Measurements from ENCODE around the gene DIP2C. TPM values are rescaled to one million over a fixed set of nuclear protein-coding genes. Genes with fewer than 3 reads are reported as not detected.

DIP2C gene
- total RNA-seq, 4 donors from 2014 or later, result 10.5 to 40.5 (median 19.5) TPM

DNA sequence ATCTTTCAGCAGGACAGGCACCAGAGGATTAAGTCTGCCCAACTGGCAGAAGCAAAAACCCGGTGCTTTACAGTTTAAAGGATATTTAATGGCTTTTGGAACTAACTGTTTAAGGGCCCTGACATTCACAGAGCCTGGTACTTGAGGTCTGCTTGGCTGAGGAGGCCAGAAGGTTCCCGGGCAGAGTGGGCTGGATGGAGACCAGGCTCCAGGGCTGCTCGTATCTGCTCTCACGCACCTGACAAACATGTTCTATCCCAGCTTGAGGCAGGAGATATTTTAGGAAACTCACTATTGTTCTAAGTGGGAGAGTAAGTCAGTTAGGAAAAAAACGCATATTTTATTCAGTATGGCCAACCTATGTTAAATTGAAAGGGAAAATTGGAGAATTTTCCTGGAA, 410.8 kb downstream of the DIP2C start:
- no peak for TF ChIP-seq POLR2A (IDR thresholded peaks at IDR 0.05)
- TF ChIP-seq, protein P1, sequence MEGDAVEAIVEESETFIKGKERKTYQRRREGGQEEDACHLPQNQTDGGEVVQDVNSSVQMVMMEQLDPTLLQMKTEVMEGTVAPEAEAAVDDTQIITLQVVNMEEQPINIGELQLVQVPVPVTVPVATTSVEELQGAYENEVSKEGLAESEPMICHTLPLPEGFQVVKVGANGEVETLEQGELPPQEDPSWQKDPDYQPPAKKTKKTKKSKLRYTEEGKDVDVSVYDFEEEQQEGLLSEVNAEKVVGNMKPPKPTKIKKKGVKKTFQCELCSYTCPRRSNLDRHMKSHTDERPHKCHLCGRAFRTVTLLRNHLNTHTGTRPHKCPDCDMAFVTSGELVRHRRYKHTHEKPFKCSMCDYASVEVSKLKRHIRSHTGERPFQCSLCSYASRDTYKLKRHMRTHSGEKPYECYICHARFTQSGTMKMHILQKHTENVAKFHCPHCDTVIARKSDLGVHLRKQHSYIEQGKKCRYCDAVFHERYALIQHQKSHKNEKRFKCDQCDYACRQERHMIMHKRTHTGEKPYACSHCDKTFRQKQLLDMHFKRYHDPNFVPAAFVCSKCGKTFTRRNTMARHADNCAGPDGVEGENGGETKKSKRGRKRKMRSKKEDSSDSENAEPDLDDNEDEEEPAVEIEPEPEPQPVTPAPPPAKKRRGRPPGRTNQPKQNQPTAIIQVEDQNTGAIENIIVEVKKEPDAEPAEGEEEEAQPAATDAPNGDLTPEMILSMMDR (IDR thresholded peaks at IDR 0.05), result no peak
- no peak for DNase-seq
- no peaks in the 10 kb centered on the region for H3K27me3 ChIP-seq
- H3K27ac ChIP-seq, result no peak overlapping the region
- no peaks in the 10 kb centered on the region for H3K9me3 ChIP-seq
- intact Hi-C loops (cut with DNase I; ENCODE audit: low total_unique reads), result no loop called here
- H3K36me3 ChIP-seq, result no peaks in the 10 kb centered on the region
- H3K4me3 ChIP-seq, result no peak overlapping the region
- no peaks in the 10 kb centered on the region for H3K4me1 ChIP-seq

DNA sequence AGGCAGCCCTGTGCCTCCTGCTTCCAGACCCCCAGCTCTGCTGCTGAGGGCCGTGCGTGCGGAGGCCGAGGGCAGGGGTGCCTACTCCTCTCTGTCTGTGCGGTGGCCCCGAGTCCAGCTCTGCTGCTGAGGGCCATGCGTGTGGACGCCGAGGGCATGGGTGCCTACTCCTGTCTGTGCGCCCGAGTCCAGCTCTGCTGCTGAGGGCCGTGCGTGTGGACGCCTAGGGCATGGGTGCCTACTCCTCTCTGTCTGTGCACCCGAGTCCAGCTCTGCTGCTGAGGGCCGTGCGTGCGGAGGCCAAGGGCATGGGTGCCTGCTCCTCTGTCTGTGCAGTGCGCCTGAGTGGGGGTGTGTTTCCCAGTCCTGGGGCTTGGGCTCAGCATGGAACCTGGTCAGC, 411.5 kb downstream of the DIP2C start:
- H3K36me3 ChIP-seq, result no peaks in the 10 kb centered on the region

DNA sequence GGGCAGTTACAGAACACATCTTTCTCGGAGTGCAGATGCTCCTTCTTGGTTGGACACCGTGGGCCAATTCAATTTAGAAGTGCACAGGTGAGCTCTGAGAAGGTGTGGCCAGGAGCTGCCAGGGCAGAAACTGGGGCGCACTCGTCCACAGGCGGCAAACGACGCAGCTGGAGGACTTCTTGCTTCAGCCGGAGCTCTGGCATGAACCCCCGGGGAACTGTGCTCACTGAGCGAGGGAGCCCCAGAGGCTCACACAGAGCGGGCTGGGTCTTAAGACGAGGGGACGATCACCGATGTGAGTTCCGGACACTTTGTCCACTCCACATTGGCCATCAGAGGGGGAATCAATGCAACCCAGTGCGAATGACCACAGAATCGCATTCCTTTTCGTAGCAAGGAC, 413.8 kb downstream of the DIP2C start:
- H3K36me3 ChIP-seq, result no peaks in the 10 kb centered on the region
- intact Hi-C loops (cut with DNase I; ENCODE audit: low total_unique reads), result no loop called here

More for the DNA sequence above, 411.5 kb downstream of the DIP2C start:
- Histone ChIP-seq H3K4me1 (no peaks in the 10 kb centered on the region), H3K27me3 (no peaks in the 10 kb centered on the region), H3K4me3 (no peak overlapping the region), H3K27ac (no peak overlapping the region), H3K9me3 (no peaks in the 10 kb centered on the region)
- TF ChIP-seq, protein P1 (IDR thresholded peaks at IDR 0.05), result no peak
- no peak for TF ChIP-seq POLR2A (IDR thresholded peaks at IDR 0.05)
- DNase-seq, result no peak
- intact Hi-C loops (cut with DNase I; ENCODE audit: low total_unique reads), result no loop called here

DNA sequence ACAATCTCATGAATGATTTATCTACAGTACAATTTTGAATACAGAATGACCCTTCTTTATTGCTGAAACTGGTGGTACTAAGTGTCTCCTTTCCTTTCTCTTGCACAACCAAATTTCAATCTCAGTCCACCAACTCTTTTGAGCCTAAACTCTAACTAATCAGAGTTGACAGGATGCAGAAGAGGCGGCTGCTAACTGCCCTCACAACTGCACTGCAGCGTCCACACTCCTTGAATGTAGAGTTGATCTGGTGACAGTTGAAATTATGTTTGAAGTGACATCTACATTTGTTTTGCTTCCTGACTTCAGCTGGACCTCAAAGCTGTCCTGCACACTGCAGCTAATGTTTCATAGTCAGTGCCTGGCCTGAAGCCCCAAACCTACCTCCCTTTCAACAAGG, 414.6 kb downstream of the DIP2C start:
- H3K27ac ChIP-seq, result no peak overlapping the region
- no peak for DNase-seq
- no peaks in the 10 kb centered on the region for H3K9me3 ChIP-seq
- H3K27me3 ChIP-seq, result no peaks in the 10 kb centered on the region
- H3K36me3 ChIP-seq, result no peaks in the 10 kb centered on the region
- H3K4me1 ChIP-seq, result no peaks in the 10 kb centered on the region
- intact Hi-C loops (cut with DNase I; ENCODE audit: low total_unique reads), result no loop called here
- H3K4me3 ChIP-seq, result no peak overlapping the region
- TF ChIP-seq POLR2A (IDR thresholded peaks at IDR 0.05), result no peak
- TF ChIP-seq, protein P1 (IDR thresholded peaks at IDR 0.05), result no peak

More for the DNA sequence above, 413.8 kb downstream of the DIP2C start:
- no peak overlapping the region for H3K4me3 ChIP-seq
- H3K27ac ChIP-seq, result no peak overlapping the region
- TF ChIP-seq, protein P1 (IDR thresholded peaks at IDR 0.05), result no peak
- TF ChIP-seq POLR2A (IDR thresholded peaks at IDR 0.05), result no peak
- no peaks in the 10 kb centered on the region for H3K9me3 ChIP-seq
- no peaks in the 10 kb centered on the region for H3K4me1 ChIP-seq
- no peaks in the 10 kb centered on the region for H3K27me3 ChIP-seq
- no peak for DNase-seq

DNA sequence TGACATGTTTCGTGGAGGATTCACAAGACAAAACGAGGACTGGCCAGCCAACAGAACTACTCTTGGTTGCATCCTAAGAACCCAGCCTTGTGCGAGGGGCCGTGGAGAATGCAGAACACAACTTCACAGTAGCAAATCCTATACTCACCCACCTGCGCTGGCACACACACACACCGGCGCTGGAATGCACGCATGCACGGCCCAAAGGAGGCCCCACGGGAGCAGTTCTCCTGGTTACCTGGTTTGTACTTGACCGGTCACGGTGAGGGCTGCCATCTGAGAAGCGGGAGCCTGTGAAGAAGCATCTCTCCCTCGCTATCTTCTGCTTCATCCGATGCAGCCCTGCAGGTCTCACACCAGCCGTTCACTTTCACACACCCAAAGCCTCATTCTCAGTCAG, 416.4 kb downstream of the DIP2C start:
- Histone ChIP-seq H3K27ac (no peak overlapping the region), H3K27me3 (no peaks in the 10 kb centered on the region), H3K4me1 (no peaks in the 10 kb centered on the region), H3K9me3 (no peaks in the 10 kb centered on the region), H3K36me3 (no peaks in the 10 kb centered on the region), H3K4me3 (no peak overlapping the region)
- no peak for DNase-seq
- TF ChIP-seq POLR2A (IDR thresholded peaks at IDR 0.05), result no peak
- TF ChIP-seq, protein P1 (IDR thresholded peaks at IDR 0.05), result no peak
- intact Hi-C loops (cut with DNase I; ENCODE audit: low total_unique reads), result no loop called here
